ENCODE data around the gene TFB1M.

DNA sequence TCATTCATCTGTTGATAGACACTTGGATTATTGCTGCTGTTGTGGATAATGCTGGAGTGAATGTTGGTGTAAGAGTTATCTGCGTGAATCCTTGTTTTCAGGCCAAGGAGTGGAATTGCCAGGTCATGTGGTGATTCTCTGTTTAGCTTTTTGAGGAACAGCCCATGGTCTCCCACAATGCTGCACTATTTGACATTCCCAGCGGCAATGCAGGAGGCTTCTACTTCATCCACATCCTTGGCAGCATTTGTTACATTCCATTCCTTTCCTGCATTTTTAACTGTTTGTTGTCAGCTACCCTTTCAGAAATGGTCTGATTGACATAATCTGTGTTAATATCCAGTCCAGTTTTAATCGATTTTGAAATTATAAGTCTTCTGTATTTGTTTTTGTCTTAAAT, 102.2 kb downstream of the TFB1M start:
- TF ChIP-seq, protein P1, sequence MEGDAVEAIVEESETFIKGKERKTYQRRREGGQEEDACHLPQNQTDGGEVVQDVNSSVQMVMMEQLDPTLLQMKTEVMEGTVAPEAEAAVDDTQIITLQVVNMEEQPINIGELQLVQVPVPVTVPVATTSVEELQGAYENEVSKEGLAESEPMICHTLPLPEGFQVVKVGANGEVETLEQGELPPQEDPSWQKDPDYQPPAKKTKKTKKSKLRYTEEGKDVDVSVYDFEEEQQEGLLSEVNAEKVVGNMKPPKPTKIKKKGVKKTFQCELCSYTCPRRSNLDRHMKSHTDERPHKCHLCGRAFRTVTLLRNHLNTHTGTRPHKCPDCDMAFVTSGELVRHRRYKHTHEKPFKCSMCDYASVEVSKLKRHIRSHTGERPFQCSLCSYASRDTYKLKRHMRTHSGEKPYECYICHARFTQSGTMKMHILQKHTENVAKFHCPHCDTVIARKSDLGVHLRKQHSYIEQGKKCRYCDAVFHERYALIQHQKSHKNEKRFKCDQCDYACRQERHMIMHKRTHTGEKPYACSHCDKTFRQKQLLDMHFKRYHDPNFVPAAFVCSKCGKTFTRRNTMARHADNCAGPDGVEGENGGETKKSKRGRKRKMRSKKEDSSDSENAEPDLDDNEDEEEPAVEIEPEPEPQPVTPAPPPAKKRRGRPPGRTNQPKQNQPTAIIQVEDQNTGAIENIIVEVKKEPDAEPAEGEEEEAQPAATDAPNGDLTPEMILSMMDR (IDR thresholded peaks at IDR 0.05; ENCODE audit: low read length) = no peak
- TF ChIP-seq EZH2 (optimal IDR thresholded peaks at IDR 0.05; ENCODE audit: low read depth, low read length) = no peak

All from MM.1S (cell line).